ENCODE data around the gene CHCHD2.
"Not testable (repeated sequence)": the region's sequence is repeated elsewhere in the genome, so short reads cannot be mapped to it uniquely, and the experiment has no call there.

CHCHD2 gene

GRCh38 chr7:56105508-56105907, 768 bp downstream of the CHCHD2 start:
- WGBS, 2 experiments (ENCODE audit: insufficient coverage in 2 of 2): 52 to 57% methylated on average over 2 to 5 of the region's 6 CpGs
- peaks cover 41% of the 10 kb centered on the region for H3K36me3 ChIP-seq (ENCODE audit: control insufficient read depth, insufficient read depth, low read length)
- H3K4me3 ChIP-seq (ENCODE audit: extremely low read depth, insufficient read depth, low read length, poor library complexity, severe bottlenecking): peak overlapping the region; percentile 74
- H3K27ac ChIP-seq (ENCODE audit: low read depth, low read length, severe bottlenecking): peak overlapping the region; percentile 68
- no peaks in the 10 kb centered on the region for H3K4me1 ChIP-seq (ENCODE audit: control insufficient read depth, insufficient read depth, low read length, poor library complexity, severe bottlenecking)
- peaks cover 10% of the 10 kb centered on the region for H3K9me3 ChIP-seq (ENCODE audit: control insufficient read depth, low read length)

DNA sequence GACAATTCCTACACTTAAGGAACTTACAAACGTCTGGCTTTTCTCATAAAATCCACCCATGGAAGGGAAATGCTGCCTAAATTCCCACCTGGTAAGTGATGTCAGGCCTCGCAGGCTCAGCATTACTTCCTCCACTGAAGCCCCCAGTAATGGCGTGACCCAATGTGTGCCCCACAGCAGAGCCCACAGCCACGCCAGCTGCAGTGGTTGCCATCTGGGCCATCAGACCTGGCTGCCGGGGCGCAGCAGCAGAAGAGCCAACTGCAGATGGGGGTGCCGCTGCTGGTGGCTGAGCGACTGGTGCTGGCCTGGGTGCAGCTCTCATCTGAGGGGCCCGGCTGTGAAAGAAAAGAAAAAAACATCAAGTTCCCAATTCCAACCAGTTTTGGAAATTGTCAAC, 2.1 kb downstream of the CHCHD2 start:
- peaks cover 50% of the 10 kb centered on the region for H3K36me3 ChIP-seq (ENCODE audit: control insufficient read depth, insufficient read depth, low read length)
- H3K4me1 ChIP-seq (ENCODE audit: control insufficient read depth, insufficient read depth, low read length, poor library complexity, severe bottlenecking); H3K9me3 ChIP-seq (ENCODE audit: control insufficient read depth, low read length); H3K27ac ChIP-seq (ENCODE audit: low read depth, low read length, severe bottlenecking); H3K4me3 ChIP-seq (ENCODE audit: extremely low read depth, insufficient read depth, low read length, poor library complexity, severe bottlenecking): not testable (repeated sequence)
- whole genome bisulfite sequencing, 2 experiments (ENCODE audit: insufficient coverage in 2 of 2): 97 to 100% methylated on average over 1 to 6 of the region's 9 CpGs

- Histone ChIP-seq H3K9me3 (ENCODE audit: control insufficient read depth, low read length) (no peaks in the 10 kb centered on the region), H3K36me3 (ENCODE audit: control insufficient read depth, insufficient read depth, low read length) (peaks cover 51% of the 10 kb centered on the region), H3K4me1 (ENCODE audit: control insufficient read depth, insufficient read depth, low read length, poor library complexity, severe bottlenecking) (no peaks in the 10 kb centered on the region), H3K27ac (ENCODE audit: low read depth, low read length, severe bottlenecking) (no peak overlapping the region), H3K4me3 (ENCODE audit: extremely low read depth, insufficient read depth, low read length, poor library complexity, severe bottlenecking) (no peak overlapping the region)
- 88 to 93% methylated on average over 2 to 3 of the region's 3 CpGs for WGBS, 2 experiments (ENCODE audit: insufficient coverage in 2 of 2)
Observed at GRCh38 chr7:56099653-56100052, 6.6 kb downstream of the CHCHD2 start.

DNA sequence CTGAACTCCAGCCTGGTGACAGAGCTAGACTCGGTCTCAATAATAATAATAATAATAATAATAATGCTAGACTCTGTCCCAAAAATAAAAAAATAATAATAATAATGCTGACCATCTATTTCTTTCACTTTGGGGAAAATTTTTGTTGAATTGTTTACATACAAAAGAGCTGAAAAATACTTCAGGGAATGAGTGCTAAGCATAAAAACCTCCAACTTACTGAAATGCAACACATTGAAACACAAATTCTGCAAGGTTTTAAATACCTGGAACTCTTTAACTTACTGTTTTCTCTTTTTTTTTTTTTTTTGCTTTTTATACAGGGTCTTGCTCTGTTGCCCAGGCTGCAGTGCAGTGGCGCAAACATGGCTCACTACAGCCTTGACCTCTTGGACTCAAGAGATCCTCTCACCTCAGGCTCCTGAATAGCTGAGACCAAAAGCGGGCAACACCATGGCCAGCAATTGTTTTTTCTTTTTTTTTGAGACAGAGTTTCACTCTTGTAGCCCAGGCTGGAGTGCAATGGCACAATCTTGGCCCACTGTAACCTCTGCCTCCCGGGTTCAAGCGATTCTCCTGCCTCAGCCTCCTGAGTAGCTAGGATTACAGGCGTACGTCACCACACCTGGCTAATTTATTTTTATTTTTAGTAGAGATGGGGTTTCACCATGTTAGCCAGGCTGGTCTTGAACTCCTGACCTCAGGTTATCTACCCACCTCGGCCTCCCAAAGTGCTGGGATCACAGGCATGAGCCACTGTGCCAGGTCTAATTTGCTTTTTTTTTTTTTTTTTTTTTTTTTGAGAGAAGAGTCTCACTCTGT, 7.9 kb downstream of the CHCHD2 start:
- not testable (repeated sequence) for H3K9me3 ChIP-seq (ENCODE audit: control insufficient read depth, low read length); H3K4me1 ChIP-seq (ENCODE audit: control insufficient read depth, insufficient read depth, low read length, poor library complexity, severe bottlenecking); H3K27ac ChIP-seq (ENCODE audit: low read depth, low read length, severe bottlenecking); H3K4me3 ChIP-seq (ENCODE audit: extremely low read depth, insufficient read depth, low read length, poor library complexity, severe bottlenecking)
- WGBS, 2 experiments (ENCODE audit: insufficient coverage in 2 of 2): 89 to 100% methylated on average over 3 of the region's 8 CpGs
- peaks cover 40% of the 10 kb centered on the region for H3K36me3 ChIP-seq (ENCODE audit: control insufficient read depth, insufficient read depth, low read length)

DNA sequence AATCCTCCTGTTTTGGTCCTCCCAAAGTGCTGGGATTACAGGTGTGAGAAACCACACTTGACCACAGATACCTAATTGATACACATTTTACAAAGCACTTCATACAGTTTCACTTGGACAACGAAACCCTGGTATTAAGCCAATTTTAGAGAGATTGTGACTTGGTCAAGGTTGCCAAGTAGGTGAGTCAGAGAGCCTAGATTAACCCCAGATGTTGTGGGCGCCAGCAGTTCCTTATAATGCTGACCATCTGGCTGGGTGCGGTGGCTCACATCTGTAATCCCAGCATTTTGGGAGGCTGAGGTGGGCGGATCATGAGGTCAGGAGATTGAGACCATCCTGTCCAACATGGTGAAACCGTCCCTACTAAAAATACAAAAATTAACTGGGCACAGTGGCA, 8.6 kb downstream of the CHCHD2 start:
- Histone ChIP-seq H3K36me3 (ENCODE audit: control insufficient read depth, insufficient read depth, low read length) (peaks cover 33% of the 10 kb centered on the region), H3K9me3 (ENCODE audit: control insufficient read depth, low read length) (no peaks in the 10 kb centered on the region), H3K4me1 (ENCODE audit: control insufficient read depth, insufficient read depth, low read length, poor library complexity, severe bottlenecking) (no peaks in the 10 kb centered on the region), H3K27ac (ENCODE audit: low read depth, low read length, severe bottlenecking) (no peak overlapping the region), H3K4me3 (ENCODE audit: extremely low read depth, insufficient read depth, low read length, poor library complexity, severe bottlenecking) (no peak overlapping the region)
- 94 to 96% methylated on average over 3 to 5 of the region's 5 CpGs for WGBS, 2 experiments (ENCODE audit: insufficient coverage in 2 of 2)

- WGBS, 2 experiments (ENCODE audit: insufficient coverage in 2 of 2): 81 to 83% methylated on average over 17 of the region's 19 CpGs
- Histone ChIP-seq H3K4me3 (ENCODE audit: extremely low read depth, insufficient read depth, low read length, poor library complexity, severe bottlenecking) (no peak within 1 kb of the TSS), H3K27ac (ENCODE audit: low read depth, low read length, severe bottlenecking) (no peak within 1 kb of the TSS)
Observed at GRCh38 chr7:56092789-56093531, 13.3 kb downstream of the CHCHD2 start, which contains the start of gene PHKG1. TSS of gene PHKG1 (minus strand) at chr7:56092952. CDS start at chr7:56088941, 4,011 bp downstream.

DNA sequence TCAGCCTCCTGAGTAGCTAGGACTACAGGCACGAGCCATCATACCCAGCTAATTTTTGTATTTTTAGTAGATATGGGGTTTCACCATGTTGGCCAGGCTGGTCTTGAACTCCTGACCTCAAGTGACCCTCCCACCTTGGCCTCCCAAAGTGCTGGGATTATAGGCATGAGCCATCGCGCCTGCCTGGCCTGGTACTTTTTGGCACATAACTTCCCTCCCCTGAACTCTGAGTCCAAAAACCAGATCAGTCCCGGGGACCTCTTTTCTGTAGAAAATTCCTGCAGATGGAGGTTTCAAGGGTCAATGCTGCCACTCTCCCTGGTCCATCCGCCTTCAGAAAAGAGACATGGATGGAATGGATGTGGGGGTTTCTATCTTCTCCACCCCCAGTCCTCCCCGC, 13.9 kb downstream of the CHCHD2 start:
- not testable (repeated sequence) for H3K27ac ChIP-seq (ENCODE audit: low read depth, low read length, severe bottlenecking); H3K4me3 ChIP-seq (ENCODE audit: extremely low read depth, insufficient read depth, low read length, poor library complexity, severe bottlenecking); H3K9me3 ChIP-seq (ENCODE audit: control insufficient read depth, low read length); H3K4me1 ChIP-seq (ENCODE audit: control insufficient read depth, insufficient read depth, low read length, poor library complexity, severe bottlenecking); H3K36me3 ChIP-seq (ENCODE audit: control insufficient read depth, insufficient read depth, low read length)
- whole genome bisulfite sequencing, 2 experiments (ENCODE audit: insufficient coverage in 2 of 2): 86 to 100% methylated on average over 2 of the region's 6 CpGs

More at GRCh38 chr7:56092789-56093531, 13.3 kb downstream of the CHCHD2 start, which contains the start of gene PHKG1:
- Histone ChIP-seq H3K36me3 (ENCODE audit: control insufficient read depth, insufficient read depth, low read length) (peaks cover 3% of the 10 kb centered on the region), H3K9me3 (ENCODE audit: control insufficient read depth, low read length) (no peaks in the 10 kb centered on the region), H3K4me1 (ENCODE audit: control insufficient read depth, insufficient read depth, low read length, poor library complexity, severe bottlenecking) (no peaks in the 10 kb centered on the region)

GRCh38 chr7:56091591-56091990, 14.7 kb downstream of the CHCHD2 start:
- Histone ChIP-seq H3K9me3 (ENCODE audit: control insufficient read depth, low read length) (no peaks in the 10 kb centered on the region), H3K4me1 (ENCODE audit: control insufficient read depth, insufficient read depth, low read length, poor library complexity, severe bottlenecking) (no peaks in the 10 kb centered on the region), H3K4me3 (ENCODE audit: extremely low read depth, insufficient read depth, low read length, poor library complexity, severe bottlenecking) (no peak overlapping the region), H3K36me3 (ENCODE audit: control insufficient read depth, insufficient read depth, low read length) (no peaks in the 10 kb centered on the region), H3K27ac (ENCODE audit: low read depth, low read length, severe bottlenecking) (no peak overlapping the region)
- whole genome bisulfite sequencing, 2 experiments (ENCODE audit: insufficient coverage in 2 of 2): 89 to 94% methylated on average over 3 of the region's 3 CpGs

GRCh38 chr7:56087445-56087844, 18.8 kb downstream of the CHCHD2 start:
- Histone ChIP-seq H3K27ac (ENCODE audit: low read depth, low read length, severe bottlenecking) (no peak overlapping the region), H3K36me3 (ENCODE audit: control insufficient read depth, insufficient read depth, low read length) (no peaks in the 10 kb centered on the region), H3K9me3 (ENCODE audit: control insufficient read depth, low read length) (no peaks in the 10 kb centered on the region), H3K4me3 (ENCODE audit: extremely low read depth, insufficient read depth, low read length, poor library complexity, severe bottlenecking) (no peak overlapping the region), H3K4me1 (ENCODE audit: control insufficient read depth, insufficient read depth, low read length, poor library complexity, severe bottlenecking) (no peaks in the 10 kb centered on the region)
- WGBS, 2 experiments (ENCODE audit: insufficient coverage in 2 of 2): 94 to 95% methylated on average over 12 to 16 of the region's 16 CpGs

DNA sequence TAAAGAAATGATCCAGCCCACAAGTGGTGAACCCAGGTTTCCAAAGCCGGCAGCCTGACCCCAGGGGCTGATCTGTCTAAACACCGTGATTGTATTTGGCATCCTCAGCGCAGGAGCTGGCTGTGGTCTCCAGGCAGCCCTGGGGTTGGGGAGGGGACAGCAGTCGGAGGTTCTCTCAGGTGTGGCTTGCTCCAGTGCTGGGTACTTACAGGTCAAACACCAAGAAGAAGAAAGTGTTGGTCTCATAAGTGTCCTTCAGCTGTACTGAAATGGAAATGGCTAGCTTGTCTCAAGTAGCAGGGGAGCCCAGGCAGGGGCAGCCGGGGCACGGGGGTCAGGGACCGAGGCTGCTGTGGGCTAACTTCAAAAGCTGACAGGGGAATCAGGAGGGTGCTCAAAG, 19.5 kb downstream of the CHCHD2 start:
- 92 to 94% methylated on average over 6 to 7 of the region's 7 CpGs for WGBS, 2 experiments (ENCODE audit: insufficient coverage in 2 of 2)
- no peak overlapping the region for H3K27ac ChIP-seq (ENCODE audit: low read depth, low read length, severe bottlenecking)
- no peaks in the 10 kb centered on the region for H3K4me1 ChIP-seq (ENCODE audit: control insufficient read depth, insufficient read depth, low read length, poor library complexity, severe bottlenecking)
- H3K9me3 ChIP-seq (ENCODE audit: control insufficient read depth, low read length): no peaks in the 10 kb centered on the region
- no peak overlapping the region for H3K4me3 ChIP-seq (ENCODE audit: extremely low read depth, insufficient read depth, low read length, poor library complexity, severe bottlenecking)
- H3K36me3 ChIP-seq (ENCODE audit: control insufficient read depth, insufficient read depth, low read length): peaks cover 4% of the 10 kb centered on the region

Data from mesodermal cell (in vitro differentiated cells).